OCI-LY3 (cell line): ENCODE measurements around the gene IFNAR1.

Experiments
- H2AFZ ChIP-seq: fragments of 200-600, 300-600 bp; shearing (Covaris generic); 2 replicates; pipeline ENCODE4 v1.6.0; 2014; ENCODE audit warnings: antibody characterized with exemption, low read depth, low read length
- H3K27ac ChIP-seq: fragments of 200-600, 300-600 bp; sonication (generic); 2 replicates; pipeline ENCODE4 v1.5.1; 2014; ENCODE audit warnings: mild to moderate bottlenecking, low read length, moderate library complexity, mixed read lengths
- H3K27me3 ChIP-seq: fragments of 200-600, 300-600 bp; sonication (generic); 2 replicates; pipeline ENCODE4 v1.6.1; 2014; ENCODE audit warnings: low read depth, low read length, mixed read lengths
- H3K36me3 ChIP-seq: fragments of 200-600, 300-600 bp; sonication (generic); replicated peaks from 2 replicates; pipeline ENCODE3; 2014; ENCODE audit warnings: low read depth, low read length, mixed read lengths
- H3K4me1 ChIP-seq: fragments of 300-600, 200-600 bp; sonication (generic); 2 replicates; pipeline ENCODE4 v1.6.1; 2014; ENCODE audit warnings: low read length, mixed read lengths
- H3K4me2 ChIP-seq: fragments of 200-600, 300-600 bp; sonication (generic); 2 replicates; pipeline ENCODE4 v1.6.1; 2014; ENCODE audit warnings: low read length, mixed read lengths
- H3K4me3 ChIP-seq: fragments of 300-600, 200-600 bp; sonication (generic); 2 replicates; pipeline ENCODE4 v1.5.1; 2014; ENCODE audit warnings: antibody characterized with exemption, mild to moderate bottlenecking, low read length, moderate library complexity
- H3K79me2 ChIP-seq: fragments of 300-600, 200-600 bp; shearing (Covaris generic); 2 replicates; pipeline ENCODE4 v1.6.1; 2014; ENCODE audit warnings: mild to moderate bottlenecking, low read length, mixed read lengths
- H3K9ac ChIP-seq: fragments of 300-600, 200-600 bp; shearing (Covaris generic); 2 replicates; pipeline ENCODE4 v1.6.0; 2014; ENCODE audit warnings: mild to moderate bottlenecking, low read length, moderate library complexity
- H3K9me3 ChIP-seq: fragments of 200-600, 300-600 bp; shearing (Covaris generic); 2 replicates; pipeline ENCODE4 v1.6.1; 2014; ENCODE audit warnings: low read length, mixed read lengths; ENCODE audit not compliant: insufficient read depth
- H4K20me1 ChIP-seq: fragments of 200-600, 300-600 bp; sonication (generic); 2 replicates; pipeline ENCODE4 v1.6.1; 2016; ENCODE audit warnings: low read length, mixed read lengths; ENCODE audit not compliant: insufficient read depth
- EZH2phosphoT487 ChIP-seq: fragments of 200-600 bp; shearing (Covaris generic); IDR thresholded peaks from 2 replicates; pipeline ENCODE4 v1.6.1; 2018; ENCODE audit warnings: antibody characterized with exemption, mixed run types, low read depth
- TF ChIP-seq, protein P1 (sequence below): fragments of 200-600, 300-600 bp; sonication (generic); IDR thresholded peaks from 2 replicates; pipeline ENCODE4 v1.5.1; 2014; ENCODE audit warnings: antibody characterized with exemption, low read length, low read depth

The IFNAR1 gene

DNA sequence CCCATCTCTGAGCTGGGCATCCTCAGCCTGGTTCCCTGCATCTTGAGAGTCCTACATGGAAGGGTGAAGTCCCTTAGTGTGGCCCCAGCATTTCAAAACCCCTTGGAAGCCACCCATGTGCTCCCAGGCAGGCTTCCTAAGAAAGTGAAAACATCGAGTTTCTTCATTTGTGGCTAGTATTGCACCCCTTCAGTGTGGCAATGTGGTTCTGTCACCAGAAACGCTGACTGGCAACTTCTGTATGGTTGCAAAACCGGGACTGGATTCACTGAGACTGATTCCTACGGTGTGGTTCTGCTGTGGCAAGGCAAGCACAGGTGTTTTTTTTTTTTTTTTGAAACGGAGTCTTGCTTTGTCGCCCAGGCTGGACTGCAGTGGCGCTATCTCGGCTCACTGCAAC is 69.5 kb downstream of the IFNAR1 start:
- H2AFZ ChIP-seq = no peak overlapping the region
- H3K4me3 ChIP-seq = no peak overlapping the region
- H3K27ac ChIP-seq = no peak overlapping the region
- no peak overlapping the region for H3K4me2 ChIP-seq
- TF ChIP-seq EZH2phosphoT487 = no peak
- TF ChIP-seq, protein P1, sequence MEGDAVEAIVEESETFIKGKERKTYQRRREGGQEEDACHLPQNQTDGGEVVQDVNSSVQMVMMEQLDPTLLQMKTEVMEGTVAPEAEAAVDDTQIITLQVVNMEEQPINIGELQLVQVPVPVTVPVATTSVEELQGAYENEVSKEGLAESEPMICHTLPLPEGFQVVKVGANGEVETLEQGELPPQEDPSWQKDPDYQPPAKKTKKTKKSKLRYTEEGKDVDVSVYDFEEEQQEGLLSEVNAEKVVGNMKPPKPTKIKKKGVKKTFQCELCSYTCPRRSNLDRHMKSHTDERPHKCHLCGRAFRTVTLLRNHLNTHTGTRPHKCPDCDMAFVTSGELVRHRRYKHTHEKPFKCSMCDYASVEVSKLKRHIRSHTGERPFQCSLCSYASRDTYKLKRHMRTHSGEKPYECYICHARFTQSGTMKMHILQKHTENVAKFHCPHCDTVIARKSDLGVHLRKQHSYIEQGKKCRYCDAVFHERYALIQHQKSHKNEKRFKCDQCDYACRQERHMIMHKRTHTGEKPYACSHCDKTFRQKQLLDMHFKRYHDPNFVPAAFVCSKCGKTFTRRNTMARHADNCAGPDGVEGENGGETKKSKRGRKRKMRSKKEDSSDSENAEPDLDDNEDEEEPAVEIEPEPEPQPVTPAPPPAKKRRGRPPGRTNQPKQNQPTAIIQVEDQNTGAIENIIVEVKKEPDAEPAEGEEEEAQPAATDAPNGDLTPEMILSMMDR = no peak
- no peaks in the 10 kb centered on the region for H3K79me2 ChIP-seq
- H3K9ac ChIP-seq = no peak overlapping the region
- H3K36me3 ChIP-seq = no peaks in the 10 kb centered on the region
- no peaks in the 10 kb centered on the region for H4K20me1 ChIP-seq
- H3K27me3 ChIP-seq = no peaks in the 10 kb centered on the region
- H3K4me1 ChIP-seq = peaks cover 7% of the 10 kb centered on the region
- no peaks in the 10 kb centered on the region for H3K9me3 ChIP-seq

DNA sequence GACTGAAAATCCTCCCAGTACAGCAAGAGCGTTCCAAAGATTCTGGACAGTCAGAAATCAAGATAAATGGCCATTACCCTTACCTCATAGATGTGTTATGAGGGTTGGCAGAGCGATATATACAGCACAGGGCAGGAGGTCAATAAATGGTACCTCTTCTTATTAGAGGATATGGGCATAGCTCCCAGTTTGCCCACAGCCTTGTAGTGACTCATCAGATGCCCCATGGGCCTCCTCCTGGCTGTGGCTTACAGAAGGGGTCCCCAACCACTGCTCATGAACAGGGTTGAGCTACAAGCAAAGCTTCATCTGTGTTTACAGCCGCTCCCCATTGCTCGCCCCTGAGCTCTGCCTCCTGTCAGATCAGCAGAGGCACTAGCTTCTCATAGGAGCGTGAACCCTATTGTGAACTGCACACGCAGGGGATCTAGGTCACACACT is 71.1 kb downstream of the IFNAR1 start:
- TF ChIP-seq, protein P1 = no peak
- TF ChIP-seq EZH2phosphoT487 = no peak
- Histone ChIP-seq H3K4me1 (peaks cover 14% of the 10 kb centered on the region), H3K9me3 (no peaks in the 10 kb centered on the region), H4K20me1 (no peaks in the 10 kb centered on the region), H3K4me3 (no peak overlapping the region), H3K79me2 (no peaks in the 10 kb centered on the region), H3K9ac (no peak overlapping the region), H3K27me3 (no peaks in the 10 kb centered on the region), H2AFZ (no peak overlapping the region), H3K36me3 (no peaks in the 10 kb centered on the region), H3K27ac (no peak overlapping the region), H3K4me2 (no peak overlapping the region)

DNA sequence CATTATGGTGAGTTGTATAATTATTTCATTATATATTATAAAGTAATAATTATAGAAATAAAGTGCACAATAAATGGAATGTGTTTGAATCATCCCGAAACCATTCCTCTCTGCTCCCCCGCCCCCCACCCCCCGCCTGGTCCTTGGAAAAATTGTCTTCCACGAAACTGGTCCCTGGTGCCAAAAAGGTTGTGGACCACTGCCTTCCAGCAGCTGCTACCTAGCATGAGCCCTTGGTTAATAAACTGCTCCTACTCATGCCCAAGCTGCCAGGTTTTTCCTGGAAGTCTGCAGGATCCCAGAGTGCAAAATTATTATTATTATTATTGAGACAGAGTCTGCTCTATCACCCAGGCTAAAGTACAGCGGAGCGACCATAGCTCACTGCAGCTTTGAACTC is 71.7 kb downstream of the IFNAR1 start:
- Histone ChIP-seq H3K4me1 (peaks cover 14% of the 10 kb centered on the region), H3K9ac (no peak overlapping the region), H3K4me2 (no peak overlapping the region), H4K20me1 (no peaks in the 10 kb centered on the region), H3K27me3 (no peaks in the 10 kb centered on the region), H3K9me3 (no peaks in the 10 kb centered on the region), H3K27ac (no peak overlapping the region), H3K36me3 (no peaks in the 10 kb centered on the region), H3K79me2 (no peaks in the 10 kb centered on the region), H2AFZ (no peak overlapping the region), H3K4me3 (no peak overlapping the region)
- TF ChIP-seq EZH2phosphoT487 = no peak
- TF ChIP-seq, protein P1 = no peak

DNA sequence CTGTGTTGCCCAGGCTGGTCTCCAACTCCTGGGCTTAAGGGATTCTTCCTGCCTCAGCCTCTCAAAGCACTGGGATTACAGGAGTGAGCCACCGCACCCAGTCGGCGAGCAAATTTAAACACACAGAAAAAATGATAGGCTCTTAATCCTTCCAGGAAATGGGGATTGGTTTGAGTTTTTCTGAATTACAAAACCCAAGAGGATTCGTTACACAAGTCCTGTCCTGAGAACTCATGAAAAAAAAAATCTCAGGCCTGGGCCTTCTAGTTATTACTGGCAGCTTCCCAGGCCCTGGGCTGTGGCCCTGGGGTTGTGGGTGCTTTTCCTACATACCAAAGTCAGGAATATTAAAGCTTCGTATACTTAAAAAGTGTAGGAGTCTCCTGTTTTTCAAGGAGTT is 72.2 kb downstream of the IFNAR1 start:
- Histone ChIP-seq H4K20me1 (no peaks in the 10 kb centered on the region), H3K4me1 (peaks cover 14% of the 10 kb centered on the region), H3K27me3 (no peaks in the 10 kb centered on the region), H2AFZ (no peak overlapping the region), H3K9me3 (no peaks in the 10 kb centered on the region), H3K79me2 (no peaks in the 10 kb centered on the region), H3K9ac (no peak overlapping the region), H3K4me2 (no peak overlapping the region), H3K36me3 (no peaks in the 10 kb centered on the region), H3K27ac (no peak overlapping the region), H3K4me3 (no peak overlapping the region)
- no peak for TF ChIP-seq EZH2phosphoT487
- TF ChIP-seq, protein P1 = no peak
